ENCODE data around the gene SULT1A2. TPM values are rescaled to one million over a fixed set of nuclear protein-coding genes. Genes with fewer than 3 reads are reported as not detected.
A peak's percentile ranks its signal among the peaks of the same experiment; 100 is the strongest.

SULT1A2 gene
- polyA plus RNA-seq, 1 donor (not counting 4 experiments of a cell fraction or from before 2014, with no cell fraction given), result not detected

- TF ChIP-seq EZH2 (IDR thresholded peaks at IDR 0.05; ENCODE audit: low read length) (no peak), CTCF (optimal IDR thresholded peaks at IDR 0.05 in 1 of 3, IDR thresholded peaks at IDR 0.05 in 1 of 3, conservative IDR thresholded peaks at IDR 0.05 in 1 of 3; ENCODE audit: extremely low read depth in 1 of 3, insufficient read depth in 2 of 3, low read length in 3 of 3) (no peak)
- no peaks in the 10 kb centered on the region for H3K9me3 ChIP-seq (ENCODE audit: control insufficient read depth, low read depth, low read length)
- no peaks in the 10 kb centered on the region for H4K20me1 ChIP-seq (ENCODE audit: control insufficient read depth, extremely low read depth, insufficient read depth, low read length)
- peak overlapping the region; percentile 0 for H3K27ac ChIP-seq (ENCODE audit: control insufficient read depth, insufficient read depth, low read length)
- no peaks in the 10 kb centered on the region for H3K27me3 ChIP-seq (ENCODE audit: control insufficient read depth, extremely low read depth, insufficient read depth, low read length)
- peak overlapping the region; percentile 63 for H2AFZ ChIP-seq (ENCODE audit: control insufficient read depth, low read length)
- H3K36me3 ChIP-seq (ENCODE audit: control insufficient read depth in 2 of 2, extremely low read depth in 1 of 2, insufficient read depth in 2 of 2, low read length in 2 of 2), result no peaks in the 10 kb centered on the region
- peak overlapping the region; percentile 68 for H3K4me2 ChIP-seq (ENCODE audit: control insufficient read depth, extremely low read depth, insufficient read depth, low read depth, low read length)
- peak overlapping the region; percentile 53 to 63 (median 62) for H3K4me3 ChIP-seq (ENCODE audit: control insufficient read depth in 2 of 3, extremely low read depth in 1 of 3, insufficient read depth in 2 of 3, low read depth in 1 of 3, low read length in 3 of 3)
- no peaks in the 10 kb centered on the region for H3K4me1 ChIP-seq (ENCODE audit: control insufficient read depth, extremely low read depth, insufficient read depth, low read length)
- FAIRE-seq, result no peak
- H3K9me1 ChIP-seq (ENCODE audit: control insufficient read depth, extremely low read depth, insufficient read depth, low read length), result no peaks in the 10 kb centered on the region
- DNase-seq (ENCODE audit: low read depth, low spot score), result no peak
- peak overlapping the region; percentile 45 for H3K9ac ChIP-seq (ENCODE audit: control insufficient read depth, extremely low read depth, insufficient read depth, low read length)
- H3K79me2 ChIP-seq (ENCODE audit: control insufficient read depth, insufficient read depth, low read length), result peaks cover 8% of the 10 kb centered on the region
- dilution Hi-C loops (cut with MboI; ENCODE audit: extremely low pct_ligation_motif_present, low sequenced_read_pairs), result no loop called here
These were observed 42.0 kb downstream of the SULT1A2 start for GRCh38 chr16:28554634-28555423.

GRCh38 chr16:28553776-28554633 lies 42.8 kb downstream of the SULT1A2 start, which contains the start of gene SGF29:
Gene SGF29 (plus strand): TSS chr16:28553920. CDS start chr16:28581070, 27,150 bp downstream.
- peak within 1 kb of the TSS; percentile 63 to 85 (median 82) for H3K4me3 ChIP-seq (ENCODE audit: control insufficient read depth in 2 of 3, extremely low read depth in 1 of 3, insufficient read depth in 2 of 3, low read depth in 1 of 3, low read length in 3 of 3)
- no peak for TF ChIP-seq EZH2 (IDR thresholded peaks at IDR 0.05; ENCODE audit: low read length)
- TF ChIP-seq CTCF (optimal IDR thresholded peaks at IDR 0.05 in 1 of 3, IDR thresholded peaks at IDR 0.05 in 1 of 3, conservative IDR thresholded peaks at IDR 0.05 in 1 of 3; ENCODE audit: extremely low read depth in 1 of 3, insufficient read depth in 2 of 3, low read length in 3 of 3), result peak in 1 of 3 experiments; percentile 55
- peak within 1 kb of the TSS; percentile 92 for H3K27ac ChIP-seq (ENCODE audit: control insufficient read depth, insufficient read depth, low read length)
- FAIRE-seq (peak; percentile 44), DNase-seq (ENCODE audit: low read depth, low spot score) (peak; percentile 64)
- peak within 1 kb of the TSS; percentile 99 for H2AFZ ChIP-seq (ENCODE audit: control insufficient read depth, low read length)
- H3K27me3 ChIP-seq (ENCODE audit: control insufficient read depth, extremely low read depth, insufficient read depth, low read length), result no peaks in the 10 kb centered on the region
- no peaks in the 10 kb centered on the region for H3K9me3 ChIP-seq (ENCODE audit: control insufficient read depth, low read depth, low read length)
- peak within 1 kb of the TSS; percentile 96 for H3K9ac ChIP-seq (ENCODE audit: control insufficient read depth, extremely low read depth, insufficient read depth, low read length)
- H4K20me1 ChIP-seq (ENCODE audit: control insufficient read depth, extremely low read depth, insufficient read depth, low read length), result no peaks in the 10 kb centered on the region
- H3K9me1 ChIP-seq (ENCODE audit: control insufficient read depth, extremely low read depth, insufficient read depth, low read length), result no peaks in the 10 kb centered on the region
- peak within 1 kb of the TSS; percentile 70 for H3K4me2 ChIP-seq (ENCODE audit: control insufficient read depth, extremely low read depth, insufficient read depth, low read depth, low read length)
- H3K79me2 ChIP-seq (ENCODE audit: control insufficient read depth, insufficient read depth, low read length), result peaks cover 8% of the 10 kb centered on the region
- dilution Hi-C loops (cut with MboI; ENCODE audit: extremely low pct_ligation_motif_present, low sequenced_read_pairs), result no loop called here
- H3K36me3 ChIP-seq (ENCODE audit: control insufficient read depth in 2 of 2, extremely low read depth in 1 of 2, insufficient read depth in 2 of 2, low read length in 2 of 2), result no peaks in the 10 kb centered on the region
- no peaks in the 10 kb centered on the region for H3K4me1 ChIP-seq (ENCODE audit: control insufficient read depth, extremely low read depth, insufficient read depth, low read length)

All from keratinocyte (primary cell).